ENCODE measurements around the gene SIN3A. TPM values are rescaled to one million over a fixed set of nuclear protein-coding genes. Genes with fewer than 3 reads are reported as not detected.
"Not testable (repeated sequence)": the region's sequence is repeated elsewhere in the genome, so short reads cannot be mapped to it uniquely, and the experiment has no call there.

Gene SIN3A
- total RNA-seq, 2 donors from 2014 or later = 51.0 to 98.6 TPM

- 71% methylated on average over 9 of the region's 9 CpGs for WGBS
- H3K9me3 ChIP-seq = no peaks in the 10 kb centered on the region
- no peaks in the 10 kb centered on the region for H3K36me3 ChIP-seq
- no peak for DNase-seq (ENCODE audit: low spot score)
- no peaks in the 10 kb centered on the region for H3K4me1 ChIP-seq (replicated peaks)
- H3K27ac ChIP-seq = no peak overlapping the region
- no peak overlapping the region for H3K4me3 ChIP-seq
- no peaks in the 10 kb centered on the region for H3K27me3 ChIP-seq (replicated peaks; ENCODE audit: insufficient read depth)
- intact Hi-C loops (cut with DNase I) = no loop called here
- TF ChIP-seq CTCF (IDR thresholded peaks at IDR 0.05) (no peak), POLR2A (IDR thresholded peaks at IDR 0.05) (no peak), POLR2AphosphoS5 (IDR thresholded peaks at IDR 0.05) (no peak)
Measured at GRCh38 chr15:75349851-75350588, 101.5 kb downstream of the SIN3A start.

GRCh38 chr15:75349351-75349669 lies 102.2 kb downstream of the SIN3A start:
- H3K9me3 ChIP-seq; H3K4me3 ChIP-seq; H3K27ac ChIP-seq; H3K4me1 ChIP-seq (replicated peaks); H3K27me3 ChIP-seq (replicated peaks; ENCODE audit: insufficient read depth); H3K36me3 ChIP-seq; intact Hi-C loops (cut with DNase I); DNase-seq (ENCODE audit: low spot score): not testable (repeated sequence)
- 89% methylated on average over 8 of the region's 8 CpGs for WGBS

GRCh38 chr15:75348562-75349350 lies 102.7 kb downstream of the SIN3A start:
- WGBS = 27% methylated on average over 45 of the region's 46 CpGs
- no peak for DNase-seq (ENCODE audit: low spot score)
- no peaks in the 10 kb centered on the region for H3K27me3 ChIP-seq (replicated peaks; ENCODE audit: insufficient read depth)
- TF ChIP-seq POLR2A (IDR thresholded peaks at IDR 0.05) (no peak), POLR2AphosphoS5 (IDR thresholded peaks at IDR 0.05) (no peak), CTCF (IDR thresholded peaks at IDR 0.05) (no peak)
- intact Hi-C loops (cut with DNase I) = no loop called here
- H3K4me3 ChIP-seq = peak overlapping the region; percentile 66 to 87
- no peaks in the 10 kb centered on the region for H3K9me3 ChIP-seq
- no peaks in the 10 kb centered on the region for H3K36me3 ChIP-seq
- H3K27ac ChIP-seq = peak overlapping the region; percentile 80 to 82
- no peaks in the 10 kb centered on the region for H3K4me1 ChIP-seq (replicated peaks)

- Histone ChIP-seq H3K27me3 (replicated peaks; ENCODE audit: insufficient read depth) (no peaks in the 10 kb centered on the region), H3K4me3 (peak overlapping the region; percentile 66 to 87), H3K9me3 (no peaks in the 10 kb centered on the region), H3K4me1 (replicated peaks) (no peaks in the 10 kb centered on the region), H3K36me3 (no peaks in the 10 kb centered on the region), H3K27ac (peak overlapping the region; percentile 80 to 82)
- no peak for TF ChIP-seq POLR2AphosphoS5 (IDR thresholded peaks at IDR 0.05)
- no peak for TF ChIP-seq POLR2A (IDR thresholded peaks at IDR 0.05)
- TF ChIP-seq CTCF (IDR thresholded peaks at IDR 0.05) = no peak
- intact Hi-C loops (cut with DNase I) = no loop called here
- WGBS = 1% methylated on average over 19 of the region's 45 CpGs
- DNase-seq (ENCODE audit: low spot score) = no peak
Measured at GRCh38 chr15:75348034-75348561, 103.4 kb downstream of the SIN3A start.

- H3K36me3 ChIP-seq = no peaks in the 10 kb centered on the region
- DNase-seq (ENCODE audit: low spot score) = peak; percentile 61
- under 1% methylated on average over 59 of the region's 65 CpGs for WGBS
- H3K9me3 ChIP-seq = no peaks in the 10 kb centered on the region
- peak; percentile 12 for TF ChIP-seq POLR2A (IDR thresholded peaks at IDR 0.05)
- TF ChIP-seq POLR2AphosphoS5 (IDR thresholded peaks at IDR 0.05) = peak; percentile 39
- TF ChIP-seq CTCF (IDR thresholded peaks at IDR 0.05) = no peak
- intact Hi-C loops (cut with DNase I) = no loop called here
- H3K4me3 ChIP-seq = peak overlapping the region; percentile 66 to 87
- H3K4me1 ChIP-seq (replicated peaks) = no peaks in the 10 kb centered on the region
- H3K27ac ChIP-seq = peak overlapping the region; percentile 80 to 82
- H3K27me3 ChIP-seq (replicated peaks; ENCODE audit: insufficient read depth) = no peaks in the 10 kb centered on the region
Measured at GRCh38 chr15:75347222-75348033, 104.1 kb downstream of the SIN3A start.

Measured in prostate gland (tissue), 2 donors.